SK-N-SH (cell line): ENCODE results near the gene FRAT2. TPM values are rescaled to one million over a fixed set of nuclear protein-coding genes. Genes with fewer than 3 reads are reported as not detected.

Experiments
- CTCF ChIA-PET: fragments of 300-600, 350-600 bp; formaldehyde crosslinking; extraction: SDS; loops from one replicate; lab custom pipeline; 2021; lab: Yijun Ruan, JAX
- POLR2A ChIA-PET: fragments of 350-600 bp; sonication (Branson Sonifier 250); formaldehyde crosslinking; extraction: SDS; loops from one replicate; lab custom pipeline; 2020; ENCODE audit warnings: antibody characterized with exemption, inconsistent platforms; lab: Yijun Ruan, JAX
- DNase-seq: peaks from one replicate; pipeline ENCODE4 v3.0.0; 2012
- H2AFZ ChIP-seq: fragments of 200-600 bp; sonication (generic); 2 replicates; pipeline ENCODE4 v1.8.1; 2016; ENCODE audit warnings: antibody characterized with exemption, mild to moderate bottlenecking, low read depth
- H3F3A ChIP-seq: fragments of 200-600 bp; sonication (generic); replicated peaks from 2 replicates; pipeline ENCODE3; 2016; ENCODE audit warnings: antibody characterized with exemption, mild to moderate bottlenecking; ENCODE audit not compliant: insufficient read depth
- H3K27ac ChIP-seq, 2 experiments: fragments of 200-500 bp in 1 of 2; fragments of 200-600 bp in 1 of 2; sonication (Bioruptor generic) in 1 of 2; sonication (generic), shearing (Covaris generic) in 1 of 2; 2 replicates each; pipeline versions ENCODE4 v1.5.1 to v1.6.1; 2014 to 2016; ENCODE audit warnings: low read depth in 2 of 2, inconsistent platforms in 1 of 2, low read length in 1 of 2, mild to moderate bottlenecking in 1 of 2, mixed read lengths in 1 of 2
- H3K27me3 ChIP-seq: fragments of 200-600 bp; sonication (generic), shearing (Covaris generic); 2 replicates; pipeline ENCODE4 v1.6.1; 2016; ENCODE audit warnings: mixed run types; ENCODE audit not compliant: insufficient read depth
- H3K36me3 ChIP-seq, 2 experiments: fragments of 200-500 bp in 1 of 2; fragments of 200-600 bp in 1 of 2; sonication (Bioruptor generic) in 1 of 2; sonication (generic) in 1 of 2; replicated peaks in 1 of 2; 2 replicates each; pipeline versions ENCODE3 to v1.5.1; 2014 to 2016; ENCODE audit warnings: low read length in 1 of 2, mild to moderate bottlenecking in 1 of 2; ENCODE audit not compliant: insufficient read depth in 2 of 2, control insufficient read depth in 1 of 2
- H3K4me1 ChIP-seq, 2 experiments: fragments of 200-500 bp in 1 of 2; fragments of 200-600 bp in 1 of 2; sonication (Bioruptor generic) in 1 of 2; sonication (generic), shearing (Covaris generic) in 1 of 2; 2 replicates each; pipeline versions ENCODE4 v1.5.1 to v1.6.1; 2014 to 2016; ENCODE audit warnings: low read depth in 1 of 2, low read length in 1 of 2, mixed run types in 1 of 2; ENCODE audit not compliant: insufficient read depth in 2 of 2, control insufficient read depth in 1 of 2
- H3K4me2 ChIP-seq: fragments of 200-600 bp; sonication (generic), shearing (Covaris generic); 2 replicates; pipeline ENCODE4 v1.6.1; 2017; ENCODE audit warnings: mixed run types
- H3K4me3 ChIP-seq, 2 experiments: fragments of 200-500 bp in 1 of 2; fragments of 200-600 bp in 1 of 2; sonication (Bioruptor generic) in 1 of 2; sonication (generic), shearing (Covaris generic) in 1 of 2; 2 replicates each; pipeline versions ENCODE4 v1.5.1 to v1.8.1; 2014 to 2016; ENCODE audit warnings: low read depth in 2 of 2, inconsistent platforms in 1 of 2, low read length in 1 of 2, mild to moderate bottlenecking in 1 of 2, mixed read lengths in 1 of 2, moderate library complexity in 1 of 2
- H3K79me2 ChIP-seq: fragments of 200-600 bp; sonication (generic); 2 replicates; pipeline ENCODE4 v1.8.1; 2017; ENCODE audit warnings: mild to moderate bottlenecking; ENCODE audit not compliant: insufficient read depth
- H3K9ac ChIP-seq: fragments of 200-600 bp; sonication (generic); 2 replicates; pipeline ENCODE4 v1.6.1; 2017; ENCODE audit warnings: mixed run types
- H3K9me2 ChIP-seq: fragments of 200-600 bp; sonication (generic); 2 replicates; pipeline ENCODE4 v1.6.1; 2017; ENCODE audit warnings: mixed run types
- H3K9me3 ChIP-seq: fragments of 200-600 bp; sonication (generic); 2 replicates; pipeline ENCODE4 v1.6.1; 2017; ENCODE audit warnings: mixed run types, mild to moderate bottlenecking, moderate library complexity
- H4K20me1 ChIP-seq: fragments of 200-600 bp; sonication (generic); 2 replicates; pipeline ENCODE4 v1.6.1; 2017; ENCODE audit warnings: mild to moderate bottlenecking, mixed run types; ENCODE audit not compliant: insufficient read depth
- CHD2 ChIP-seq: fragments of 150-350 bp; IDR thresholded peaks from 2 replicates; pipeline ENCODE4 v1.6.1; 2018; ENCODE audit warnings: low read length; ENCODE audit not compliant: partially characterized antibody
- FOSL2 ChIP-seq: IDR thresholded peaks from 2 replicates; pipeline ENCODE4 v1.4.0; 2012; ENCODE audit warnings: low read depth, mild to moderate bottlenecking, moderate library complexity, borderline replicate concordance
- FOXM1 ChIP-seq: IDR thresholded peaks from 2 replicates; pipeline ENCODE4 v1.4.0; 2012; ENCODE audit warnings: low read depth, mild to moderate bottlenecking
- GABPA ChIP-seq: IDR thresholded peaks from 2 replicates; pipeline ENCODE4 v1.4.0; 2012; ENCODE audit warnings: low read depth, mild to moderate bottlenecking
- SMC3 ChIP-seq: IDR thresholded peaks from 2 replicates; pipeline ENCODE4 v1.6.1; 2012; ENCODE audit warnings: low read depth, low read length, improper control_type of control experiment
- TAF1 ChIP-seq: IDR thresholded peaks from 2 replicates; pipeline ENCODE4 v1.6.1; 2012; ENCODE audit warnings: low read depth, mild to moderate bottlenecking, low read length, moderate library complexity, borderline replicate concordance
- TCF12 ChIP-seq: IDR thresholded peaks from 2 replicates; pipeline ENCODE4 v1.4.0; 2012
- TEAD4 ChIP-seq: IDR thresholded peaks from 2 replicates; pipeline ENCODE4 v1.4.0; 2012; ENCODE audit warnings: mild to moderate bottlenecking, borderline replicate concordance; ENCODE audit not compliant: insufficient read depth
- WGBS: methylation state at CpG from one replicate; pipeline ENCODE4 v1.1.6; 2017; ENCODE audit warnings: low lambda C conversion rate; 5-methylcytosine and 5-hydroxymethylcytosine counted together
- polyA plus RNA-seq, 3 experiments: library from polyadenylated mRNA; depleted of rRNA; stranded (reverse); fragments of >200 nt; gene quantifications; 2 replicates each; pipeline ENCODE4 v1.2.3, GENCODE V29; 2012
- TF ChIP-seq, protein P1 (sequence below): IDR thresholded peaks from 2 replicates; pipeline ENCODE4; 2012
- TF ChIP-seq, protein P2 (sequence below): fragments of 150-350 bp; IDR thresholded peaks from 2 replicates; pipeline ENCODE4 v1.6.1; 2017; ENCODE audit warnings: antibody characterized with exemption, low read length, low read depth, borderline replicate concordance
- TF ChIP-seq, protein P3 (sequence below): IDR thresholded peaks from 2 replicates; pipeline ENCODE4 v1.4.0; 2012; ENCODE audit warnings: low read depth, borderline replicate concordance
- TF ChIP-seq, protein P4 (sequence below): fragments of 150-350 bp; IDR thresholded peaks from 2 replicates; pipeline ENCODE4 v1.6.1; 2016; ENCODE audit warnings: mild to moderate bottlenecking, low read depth, low read length
- TF ChIP-seq, protein P5 (sequence below): IDR thresholded peaks from 2 replicates; pipeline ENCODE4 v1.4.0; 2012; ENCODE audit warnings: low read depth, borderline replicate concordance

Gene FRAT2
- polyA plus RNA-seq, 1 of the 3 experiments (the other 2 are of a cell fraction), result 2.4 TPM

DNA sequence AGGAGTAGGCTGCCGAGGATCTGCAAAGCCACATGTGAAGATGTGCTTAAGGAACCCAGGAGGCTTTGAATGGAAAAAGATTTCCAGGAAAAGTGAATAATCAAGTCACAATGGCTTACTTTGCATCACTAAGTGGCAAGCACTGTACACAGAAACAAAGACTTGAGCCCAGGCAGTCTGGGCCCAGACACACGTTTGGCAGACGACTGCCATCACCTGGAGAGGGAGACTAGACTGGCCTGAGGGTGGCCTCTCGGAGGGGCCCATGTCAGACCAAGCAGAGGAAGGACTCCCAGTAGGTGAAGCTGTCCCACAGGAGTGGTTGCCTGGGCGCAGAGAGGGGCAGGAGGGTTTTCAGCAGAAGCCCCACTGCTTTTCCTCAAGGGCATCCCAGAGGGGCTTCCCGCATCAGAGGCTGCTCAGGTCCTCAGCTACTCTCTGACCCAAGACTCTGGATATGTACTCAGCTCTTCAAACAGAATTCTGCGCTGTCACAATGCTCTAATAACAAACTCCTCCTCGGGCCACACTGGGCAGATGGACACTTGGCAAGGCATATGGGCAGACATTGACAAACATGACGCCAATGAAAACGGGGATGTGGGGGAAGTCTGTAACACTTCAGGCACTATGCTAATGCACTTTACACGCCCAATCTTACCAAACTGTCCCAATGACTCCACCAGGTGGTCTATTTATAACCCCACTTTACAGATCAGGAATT is 27.9 kb upstream of the FRAT2 start:
- Histone ChIP-seq H3K4me1 (no peaks in the 10 kb centered on the region), H3K27me3 (no peaks in the 10 kb centered on the region), H3K9ac (no peak overlapping the region), H4K20me1 (no peaks in the 10 kb centered on the region), H3K9me2 (no peaks in the 10 kb centered on the region), H3K9me3 (no peaks in the 10 kb centered on the region), H3K79me2 (no peaks in the 10 kb centered on the region), H3K27ac (no peak overlapping the region), H3K4me2 (no peak overlapping the region), H3K36me3 (peaks cover 7 to 77% of the 10 kb centered on the region in 2 experiments), H3K4me3 (no peak overlapping the region), H2AFZ (no peak overlapping the region), H3F3A (no peaks in the 10 kb centered on the region)
- WGBS, result 95% methylated on average over 11 of the region's 11 CpGs
- ChIA-PET POLR2A (no interaction called here), CTCF (interaction anchor here (1.5 kb wide), 1 partner anchor 84 kb away, joined by 5 read pairs; no protein-coding TSS in a partner anchor)
- no peak for DNase-seq
- TF ChIP-seq, protein P1, sequence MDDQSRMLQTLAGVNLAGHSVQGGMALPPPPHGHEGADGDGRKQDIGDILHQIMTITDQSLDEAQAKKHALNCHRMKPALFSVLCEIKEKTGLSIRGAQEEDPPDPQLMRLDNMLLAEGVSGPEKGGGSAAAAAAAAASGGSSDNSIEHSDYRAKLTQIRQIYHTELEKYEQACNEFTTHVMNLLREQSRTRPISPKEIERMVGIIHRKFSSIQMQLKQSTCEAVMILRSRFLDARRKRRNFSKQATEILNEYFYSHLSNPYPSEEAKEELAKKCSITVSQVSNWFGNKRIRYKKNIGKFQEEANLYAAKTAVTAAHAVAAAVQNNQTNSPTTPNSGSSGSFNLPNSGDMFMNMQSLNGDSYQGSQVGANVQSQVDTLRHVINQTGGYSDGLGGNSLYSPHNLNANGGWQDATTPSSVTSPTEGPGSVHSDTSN, result no peak
- TF ChIP-seq, protein P2, sequence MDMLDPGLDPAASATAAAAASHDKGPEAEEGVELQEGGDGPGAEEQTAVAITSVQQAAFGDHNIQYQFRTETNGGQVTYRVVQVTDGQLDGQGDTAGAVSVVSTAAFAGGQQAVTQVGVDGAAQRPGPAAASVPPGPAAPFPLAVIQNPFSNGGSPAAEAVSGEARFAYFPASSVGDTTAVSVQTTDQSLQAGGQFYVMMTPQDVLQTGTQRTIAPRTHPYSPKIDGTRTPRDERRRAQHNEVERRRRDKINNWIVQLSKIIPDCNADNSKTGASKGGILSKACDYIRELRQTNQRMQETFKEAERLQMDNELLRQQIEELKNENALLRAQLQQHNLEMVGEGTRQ, result no peak
- TF ChIP-seq TEAD4, result no peak
- TF ChIP-seq, protein P3, sequence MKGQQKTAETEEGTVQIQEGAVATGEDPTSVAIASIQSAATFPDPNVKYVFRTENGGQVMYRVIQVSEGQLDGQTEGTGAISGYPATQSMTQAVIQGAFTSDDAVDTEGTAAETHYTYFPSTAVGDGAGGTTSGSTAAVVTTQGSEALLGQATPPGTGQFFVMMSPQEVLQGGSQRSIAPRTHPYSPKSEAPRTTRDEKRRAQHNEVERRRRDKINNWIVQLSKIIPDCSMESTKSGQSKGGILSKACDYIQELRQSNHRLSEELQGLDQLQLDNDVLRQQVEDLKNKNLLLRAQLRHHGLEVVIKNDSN, result no peak
- no peak for TF ChIP-seq FOSL2
- no peak for TF ChIP-seq FOXM1
- TF ChIP-seq TCF12, result no peak
- TF ChIP-seq GABPA, result no peak

DNA sequence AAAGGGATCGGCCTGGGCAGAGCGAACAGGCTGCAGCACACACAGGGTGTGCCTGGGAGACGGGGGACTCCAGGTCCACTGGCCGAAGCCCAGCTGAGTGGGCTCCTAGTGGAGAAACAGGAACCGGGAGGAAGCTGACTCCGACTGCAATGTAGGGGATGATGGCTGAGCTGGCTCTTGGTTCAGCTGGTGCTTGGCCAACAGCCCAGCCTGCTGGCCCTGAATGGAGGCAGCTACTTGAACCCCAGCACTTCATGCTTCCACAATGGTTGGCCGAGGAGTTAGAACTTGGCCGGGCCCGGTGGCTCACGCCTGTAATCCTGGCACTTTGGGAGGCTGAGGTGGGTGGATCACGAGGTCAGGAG is 27.0 kb upstream of the FRAT2 start:
- Histone ChIP-seq H3F3A (no peaks in the 10 kb centered on the region), H3K27ac (no peak overlapping the region), H3K9ac (no peak overlapping the region), H3K4me1 (peaks cover 0 to under 1% of the 10 kb centered on the region in 2 experiments; a peak in 1 of 4 replicates), H3K4me2 (no peak overlapping the region), H3K9me2 (no peaks in the 10 kb centered on the region), H2AFZ (no peak overlapping the region), H3K4me3 (no peak overlapping the region), H3K79me2 (no peaks in the 10 kb centered on the region), H3K27me3 (no peaks in the 10 kb centered on the region), H4K20me1 (no peaks in the 10 kb centered on the region), H3K9me3 (no peaks in the 10 kb centered on the region), H3K36me3 (peaks cover 12 to 80% of the 10 kb centered on the region in 2 experiments)
- CTCF ChIA-PET, result no interaction called here
- DNase-seq, result no peak
- POLR2A ChIA-PET, result interaction anchor here (0.5 kb wide), 1 partner anchor 53 kb away, joined by 4 read pairs; no protein-coding TSS in a partner anchor
- 92% methylated on average over 6 of the region's 11 CpGs for WGBS
- TF ChIP-seq CHD2, result no peak
- TF ChIP-seq, protein P4, sequence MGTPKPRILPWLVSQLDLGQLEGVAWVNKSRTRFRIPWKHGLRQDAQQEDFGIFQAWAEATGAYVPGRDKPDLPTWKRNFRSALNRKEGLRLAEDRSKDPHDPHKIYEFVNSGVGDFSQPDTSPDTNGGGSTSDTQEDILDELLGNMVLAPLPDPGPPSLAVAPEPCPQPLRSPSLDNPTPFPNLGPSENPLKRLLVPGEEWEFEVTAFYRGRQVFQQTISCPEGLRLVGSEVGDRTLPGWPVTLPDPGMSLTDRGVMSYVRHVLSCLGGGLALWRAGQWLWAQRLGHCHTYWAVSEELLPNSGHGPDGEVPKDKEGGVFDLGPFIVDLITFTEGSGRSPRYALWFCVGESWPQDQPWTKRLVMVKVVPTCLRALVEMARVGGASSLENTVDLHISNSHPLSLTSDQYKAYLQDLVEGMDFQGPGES, result no peak
- TF ChIP-seq, protein P5, sequence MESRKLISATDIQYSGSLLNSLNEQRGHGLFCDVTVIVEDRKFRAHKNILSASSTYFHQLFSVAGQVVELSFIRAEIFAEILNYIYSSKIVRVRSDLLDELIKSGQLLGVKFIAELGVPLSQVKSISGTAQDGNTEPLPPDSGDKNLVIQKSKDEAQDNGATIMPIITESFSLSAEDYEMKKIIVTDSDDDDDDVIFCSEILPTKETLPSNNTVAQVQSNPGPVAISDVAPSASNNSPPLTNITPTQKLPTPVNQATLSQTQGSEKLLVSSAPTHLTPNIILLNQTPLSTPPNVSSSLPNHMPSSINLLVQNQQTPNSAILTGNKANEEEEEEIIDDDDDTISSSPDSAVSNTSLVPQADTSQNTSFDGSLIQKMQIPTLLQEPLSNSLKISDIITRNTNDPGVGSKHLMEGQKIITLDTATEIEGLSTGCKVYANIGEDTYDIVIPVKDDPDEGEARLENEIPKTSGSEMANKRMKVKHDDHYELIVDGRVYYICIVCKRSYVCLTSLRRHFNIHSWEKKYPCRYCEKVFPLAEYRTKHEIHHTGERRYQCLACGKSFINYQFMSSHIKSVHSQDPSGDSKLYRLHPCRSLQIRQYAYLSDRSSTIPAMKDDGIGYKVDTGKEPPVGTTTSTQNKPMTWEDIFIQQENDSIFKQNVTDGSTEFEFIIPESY, result no peak
- TF ChIP-seq TAF1, result no peak
- TF ChIP-seq, protein P2, result no peak
- no peak for TF ChIP-seq SMC3
- TF ChIP-seq, protein P3, result no peak
- TF ChIP-seq FOSL2, result no peak
